Measurements from ENCODE around the gene ZCCHC24. TPM values are rescaled to one million over a fixed set of nuclear protein-coding genes. Genes with fewer than 3 reads are reported as not detected.

ZCCHC24 gene
- total and polyA plus RNA-seq, 2 experiments from 2014 or later, result 58.0 to 65.4 TPM

- Histone ChIP-seq H3K36me3 (no peaks in the 10 kb centered on the region), H3K27me3 (no peaks in the 10 kb centered on the region), H3K4me1 (ENCODE audit: low read depth) (peaks cover 3% of the 10 kb centered on the region), H3K27ac (no peak overlapping the region), H3K4me3 (no peak overlapping the region), H3K9me3 (ENCODE audit: low read depth) (no peaks in the 10 kb centered on the region)
- DNase-seq (ENCODE audit: low read depth in 1 of 2, low spot score in 1 of 2), result peak in 1 of 2 donors; percentile 50
- TF ChIP-seq CTCF (IDR thresholded peaks at IDR 0.05; ENCODE audit: low read depth, low read length), result no peak
These were observed 38.5 kb upstream of the ZCCHC24 start for GRCh38 chr10:79483948-79484347.

- Histone ChIP-seq H3K4me3 (no peak overlapping the region), H3K36me3 (no peaks in the 10 kb centered on the region), H3K9me3 (ENCODE audit: low read depth) (no peaks in the 10 kb centered on the region), H3K27ac (no peak overlapping the region), H3K27me3 (no peaks in the 10 kb centered on the region), H3K4me1 (ENCODE audit: low read depth) (peaks cover 3% of the 10 kb centered on the region)
- no peak for DNase-seq (ENCODE audit: low read depth in 1 of 2, low spot score in 1 of 2)
- TF ChIP-seq CTCF (IDR thresholded peaks at IDR 0.05; ENCODE audit: low read depth, low read length), result no peak
These were observed 37.9 kb upstream of the ZCCHC24 start for GRCh38 chr10:79483299-79483698.

GRCh38 chr10:79482741-79483140 lies 37.3 kb upstream of the ZCCHC24 start:
- no peaks in the 10 kb centered on the region for H3K27me3 ChIP-seq
- TF ChIP-seq CTCF (IDR thresholded peaks at IDR 0.05; ENCODE audit: low read depth, low read length), result no peak
- no peak overlapping the region for H3K27ac ChIP-seq
- no peak overlapping the region for H3K4me3 ChIP-seq
- no peaks in the 10 kb centered on the region for H3K4me1 ChIP-seq (ENCODE audit: low read depth)
- H3K36me3 ChIP-seq, result no peaks in the 10 kb centered on the region
- no peak for DNase-seq (ENCODE audit: low read depth in 1 of 2, low spot score in 1 of 2)
- H3K9me3 ChIP-seq (ENCODE audit: low read depth), result no peaks in the 10 kb centered on the region

GRCh38 chr10:79482304-79482703 lies 36.9 kb upstream of the ZCCHC24 start:
- DNase-seq (ENCODE audit: low read depth in 1 of 2, low spot score in 1 of 2), result no peak
- no peaks in the 10 kb centered on the region for H3K9me3 ChIP-seq (ENCODE audit: low read depth)
- H3K27ac ChIP-seq, result no peak overlapping the region
- no peaks in the 10 kb centered on the region for H3K27me3 ChIP-seq
- H3K4me3 ChIP-seq, result no peak overlapping the region
- no peak for TF ChIP-seq CTCF (IDR thresholded peaks at IDR 0.05; ENCODE audit: low read depth, low read length)
- H3K36me3 ChIP-seq, result no peaks in the 10 kb centered on the region
- H3K4me1 ChIP-seq (ENCODE audit: low read depth), result no peaks in the 10 kb centered on the region

GRCh38 chr10:79479283-79479909 lies 34.0 kb upstream of the ZCCHC24 start:
- Histone ChIP-seq H3K9me3 (ENCODE audit: low read depth) (no peaks in the 10 kb centered on the region), H3K27ac (no peak overlapping the region), H3K4me1 (ENCODE audit: low read depth) (no peaks in the 10 kb centered on the region), H3K27me3 (peaks cover 4% of the 10 kb centered on the region), H3K36me3 (no peaks in the 10 kb centered on the region), H3K4me3 (no peak overlapping the region)
- no peak for TF ChIP-seq CTCF (IDR thresholded peaks at IDR 0.05; ENCODE audit: low read depth, low read length)
- DNase-seq (ENCODE audit: low read depth in 1 of 2, low spot score in 1 of 2), result no peak

Data from cardiac muscle cell (in vitro differentiated cells and primary cell).